ENCODE measurements around the gene PDZD8. TPM values are rescaled to one million over a fixed set of nuclear protein-coding genes. Genes with fewer than 3 reads are reported as not detected.

The PDZD8 gene
- polyA plus RNA-seq, 1 donor from 2014 or later = 16.3 TPM

DNA sequence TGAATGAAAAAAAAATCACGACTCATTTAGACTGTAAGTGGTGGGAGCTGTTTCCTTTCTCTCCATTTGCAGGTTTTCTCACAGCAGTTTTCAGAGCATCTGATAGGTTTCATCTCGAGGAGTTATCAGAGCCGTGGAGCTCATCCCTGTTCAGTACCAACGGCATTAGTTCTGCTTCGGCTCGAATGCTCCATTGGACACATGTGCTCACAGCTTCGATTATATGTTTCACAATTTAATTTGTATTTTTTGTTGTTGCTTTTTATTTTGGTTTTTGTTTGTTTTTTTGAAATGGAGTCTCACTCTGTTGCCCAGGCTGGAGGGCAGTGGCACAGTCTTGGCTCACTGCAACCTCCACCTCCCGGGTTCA is 132.8 kb downstream of the PDZD8 start:
- Histone ChIP-seq H3K9me2 (ENCODE audit: insufficient read depth, low read length) (no peaks in the 10 kb centered on the region), H4K20me1 (ENCODE audit: insufficient read depth) (no peaks in the 10 kb centered on the region), H3K9me3 (ENCODE audit: low read length) (no peaks in the 10 kb centered on the region), H3F3A (ENCODE audit: insufficient read depth, low read length, poor library complexity, severe bottlenecking) (no peaks in the 10 kb centered on the region), H2AFZ (ENCODE audit: low read depth, low read length) (no peak overlapping the region), H3K27me3 (ENCODE audit: insufficient read depth, low read depth, low read length) (peaks cover 38% of the 10 kb centered on the region), H3K27ac (ENCODE audit: low read length) (no peak overlapping the region), H3K4me3 (ENCODE audit: low read length) (no peak overlapping the region), H3K79me2 (replicated peaks; ENCODE audit: insufficient read depth, low read length) (no peaks in the 10 kb centered on the region), H3K36me3 (ENCODE audit: insufficient read depth, low read length) (no peaks in the 10 kb centered on the region), H3K4me2 (ENCODE audit: low read length) (no peak overlapping the region), H3K9ac (ENCODE audit: low read length) (no peak overlapping the region)
- no peak for TF ChIP-seq EZH2 (IDR thresholded peaks at IDR 0.05; ENCODE audit: borderline replicate concordance, insufficient read depth, low read length, poor library complexity, severe bottlenecking)
- no peak for TF ChIP-seq SMC3 (conservative IDR thresholded peaks at IDR 0.05; ENCODE audit: poor library complexity)
- TF ChIP-seq, protein P1, sequence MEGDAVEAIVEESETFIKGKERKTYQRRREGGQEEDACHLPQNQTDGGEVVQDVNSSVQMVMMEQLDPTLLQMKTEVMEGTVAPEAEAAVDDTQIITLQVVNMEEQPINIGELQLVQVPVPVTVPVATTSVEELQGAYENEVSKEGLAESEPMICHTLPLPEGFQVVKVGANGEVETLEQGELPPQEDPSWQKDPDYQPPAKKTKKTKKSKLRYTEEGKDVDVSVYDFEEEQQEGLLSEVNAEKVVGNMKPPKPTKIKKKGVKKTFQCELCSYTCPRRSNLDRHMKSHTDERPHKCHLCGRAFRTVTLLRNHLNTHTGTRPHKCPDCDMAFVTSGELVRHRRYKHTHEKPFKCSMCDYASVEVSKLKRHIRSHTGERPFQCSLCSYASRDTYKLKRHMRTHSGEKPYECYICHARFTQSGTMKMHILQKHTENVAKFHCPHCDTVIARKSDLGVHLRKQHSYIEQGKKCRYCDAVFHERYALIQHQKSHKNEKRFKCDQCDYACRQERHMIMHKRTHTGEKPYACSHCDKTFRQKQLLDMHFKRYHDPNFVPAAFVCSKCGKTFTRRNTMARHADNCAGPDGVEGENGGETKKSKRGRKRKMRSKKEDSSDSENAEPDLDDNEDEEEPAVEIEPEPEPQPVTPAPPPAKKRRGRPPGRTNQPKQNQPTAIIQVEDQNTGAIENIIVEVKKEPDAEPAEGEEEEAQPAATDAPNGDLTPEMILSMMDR (IDR thresholded peaks at IDR 0.05; ENCODE audit: poor library complexity, severe bottlenecking) = no peak
- TF ChIP-seq, protein P2, sequence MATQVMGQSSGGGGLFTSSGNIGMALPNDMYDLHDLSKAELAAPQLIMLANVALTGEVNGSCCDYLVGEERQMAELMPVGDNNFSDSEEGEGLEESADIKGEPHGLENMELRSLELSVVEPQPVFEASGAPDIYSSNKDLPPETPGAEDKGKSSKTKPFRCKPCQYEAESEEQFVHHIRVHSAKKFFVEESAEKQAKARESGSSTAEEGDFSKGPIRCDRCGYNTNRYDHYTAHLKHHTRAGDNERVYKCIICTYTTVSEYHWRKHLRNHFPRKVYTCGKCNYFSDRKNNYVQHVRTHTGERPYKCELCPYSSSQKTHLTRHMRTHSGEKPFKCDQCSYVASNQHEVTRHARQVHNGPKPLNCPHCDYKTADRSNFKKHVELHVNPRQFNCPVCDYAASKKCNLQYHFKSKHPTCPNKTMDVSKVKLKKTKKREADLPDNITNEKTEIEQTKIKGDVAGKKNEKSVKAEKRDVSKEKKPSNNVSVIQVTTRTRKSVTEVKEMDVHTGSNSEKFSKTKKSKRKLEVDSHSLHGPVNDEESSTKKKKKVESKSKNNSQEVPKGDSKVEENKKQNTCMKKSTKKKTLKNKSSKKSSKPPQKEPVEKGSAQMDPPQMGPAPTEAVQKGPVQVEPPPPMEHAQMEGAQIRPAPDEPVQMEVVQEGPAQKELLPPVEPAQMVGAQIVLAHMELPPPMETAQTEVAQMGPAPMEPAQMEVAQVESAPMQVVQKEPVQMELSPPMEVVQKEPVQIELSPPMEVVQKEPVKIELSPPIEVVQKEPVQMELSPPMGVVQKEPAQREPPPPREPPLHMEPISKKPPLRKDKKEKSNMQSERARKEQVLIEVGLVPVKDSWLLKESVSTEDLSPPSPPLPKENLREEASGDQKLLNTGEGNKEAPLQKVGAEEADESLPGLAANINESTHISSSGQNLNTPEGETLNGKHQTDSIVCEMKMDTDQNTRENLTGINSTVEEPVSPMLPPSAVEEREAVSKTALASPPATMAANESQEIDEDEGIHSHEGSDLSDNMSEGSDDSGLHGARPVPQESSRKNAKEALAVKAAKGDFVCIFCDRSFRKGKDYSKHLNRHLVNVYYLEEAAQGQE (IDR thresholded peaks at IDR 0.05; ENCODE audit: borderline replicate concordance) = no peak
- TF ChIP-seq MXI1 (conservative IDR thresholded peaks at IDR 0.05; ENCODE audit: poor library complexity, severe bottlenecking) = no peak
- TF ChIP-seq TAF1 (IDR thresholded peaks at IDR 0.05; ENCODE audit: low read depth) = no peak
- TF ChIP-seq EP300 (conservative IDR thresholded peaks at IDR 0.05; ENCODE audit: poor library complexity, severe bottlenecking) = no peak

DNA sequence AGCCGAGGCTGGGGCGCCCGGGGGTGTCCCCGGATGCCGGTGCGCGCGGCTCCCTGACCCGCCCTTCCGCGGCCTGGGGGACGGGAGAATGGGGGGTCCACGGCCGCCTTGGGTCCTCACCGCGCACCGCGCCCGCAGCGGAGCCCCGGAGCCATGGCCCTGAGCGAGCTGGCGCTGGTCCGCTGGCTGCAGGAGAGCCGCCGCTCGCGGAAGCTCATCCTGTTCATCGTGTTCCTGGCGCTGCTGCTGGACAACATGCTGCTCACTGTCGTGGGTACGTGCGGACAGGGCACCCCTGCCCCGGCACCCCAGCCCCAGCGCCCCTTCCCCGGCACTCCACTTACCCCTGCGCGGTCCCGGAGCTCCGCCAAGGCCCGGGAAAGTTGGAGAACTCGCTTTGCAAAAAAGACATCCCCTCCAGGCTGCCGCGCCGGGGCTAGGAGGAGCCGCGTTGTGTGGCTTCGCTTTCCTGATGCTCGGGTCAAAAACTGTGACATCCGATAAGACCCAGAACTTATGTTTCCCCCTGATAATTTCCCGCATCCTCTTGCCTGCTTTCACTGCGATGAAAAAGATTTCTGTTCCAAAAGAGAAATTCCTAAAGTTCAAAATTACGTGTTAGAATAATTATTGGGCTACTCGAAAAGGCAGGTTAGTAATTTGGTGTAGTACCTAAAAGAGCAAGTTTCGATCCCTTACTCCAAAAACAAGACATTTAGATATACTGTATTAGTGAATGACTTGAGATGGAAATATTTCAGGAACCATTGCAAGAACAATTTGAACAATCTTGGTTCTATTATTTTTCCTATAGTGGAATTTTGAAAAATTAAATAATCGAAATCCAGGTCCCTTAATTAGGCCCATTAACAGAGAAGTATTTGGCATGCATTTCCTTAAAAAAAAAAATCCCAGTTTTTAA is 133.4 kb downstream of the PDZD8 start:
- no peak overlapping the region for H3K4me2 ChIP-seq (ENCODE audit: low read length)
- no peaks in the 10 kb centered on the region for H4K20me1 ChIP-seq (ENCODE audit: insufficient read depth)
- no peaks in the 10 kb centered on the region for H3K9me2 ChIP-seq (ENCODE audit: insufficient read depth, low read length)
- no peaks in the 10 kb centered on the region for H3K9me3 ChIP-seq (ENCODE audit: low read length)
- H3K36me3 ChIP-seq (ENCODE audit: insufficient read depth, low read length) = no peaks in the 10 kb centered on the region
- no peak overlapping the region for H3K27ac ChIP-seq (ENCODE audit: low read length)
- H3K9ac ChIP-seq (ENCODE audit: low read length) = no peak overlapping the region
- peak overlapping the region; percentile 57 for H3K4me3 ChIP-seq (ENCODE audit: low read length)
- H3K79me2 ChIP-seq (replicated peaks; ENCODE audit: insufficient read depth, low read length) = no peaks in the 10 kb centered on the region
- no peak overlapping the region for H2AFZ ChIP-seq (ENCODE audit: low read depth, low read length)
- TF ChIP-seq, protein P1 (IDR thresholded peaks at IDR 0.05; ENCODE audit: poor library complexity, severe bottlenecking) = no peak
- TF ChIP-seq TAF1 (IDR thresholded peaks at IDR 0.05; ENCODE audit: low read depth) = no peak
- TF ChIP-seq, protein P2 (IDR thresholded peaks at IDR 0.05; ENCODE audit: borderline replicate concordance) = no peak
- no peak for TF ChIP-seq EP300 (conservative IDR thresholded peaks at IDR 0.05; ENCODE audit: poor library complexity, severe bottlenecking)
- no peak for TF ChIP-seq EZH2 (IDR thresholded peaks at IDR 0.05; ENCODE audit: borderline replicate concordance, insufficient read depth, low read length, poor library complexity, severe bottlenecking)
- TF ChIP-seq POLR2AphosphoS5 (IDR thresholded peaks at IDR 0.05) = no peak
- no peak for TF ChIP-seq RAD21 (conservative IDR thresholded peaks at IDR 0.05)
- no peak for TF ChIP-seq SMC3 (conservative IDR thresholded peaks at IDR 0.05; ENCODE audit: poor library complexity)
- H3F3A ChIP-seq (ENCODE audit: insufficient read depth, low read length, poor library complexity, severe bottlenecking) = no peaks in the 10 kb centered on the region
- H3K27me3 ChIP-seq (ENCODE audit: insufficient read depth, low read depth, low read length) = peaks cover 38% of the 10 kb centered on the region
